MM.1S (cell line): ENCODE results near the gene ROMO1.
"Not testable (repeated sequence)": the region's sequence is repeated elsewhere in the genome, so short reads cannot be mapped to it uniquely, and the experiment has no call there.

ENCODE experiments used
- DNase-seq: peaks from one replicate; pipeline ENCODE4 v3.0.0-alpha.2; 2015
- H2AFZ ChIP-seq: fragments of 300-600 bp; sonication (generic); 2 replicates; pipeline ENCODE4 v1.6.0; 2016; ENCODE audit warnings: antibody characterized with exemption, low read length
- H3F3A ChIP-seq: fragments of 300-600 bp; sonication (generic); 2 replicates; pipeline ENCODE4 v1.6.1; 2016; ENCODE audit warnings: mild to moderate bottlenecking, antibody characterized with exemption, low read length, moderate library complexity, mixed read lengths; ENCODE audit not compliant: insufficient read depth
- H3K27ac ChIP-seq: fragments of 300-600 bp; sonication (generic); 2 replicates; pipeline ENCODE4 v1.5.1; 2016; ENCODE audit warnings: mild to moderate bottlenecking, low read length
- H3K27me3 ChIP-seq: fragments of 300-600 bp; sonication (generic); replicated peaks from 2 replicates; pipeline ENCODE4 v1.6.0; 2016; ENCODE audit warnings: low read length; ENCODE audit not compliant: insufficient read depth
- H3K36me3 ChIP-seq: fragments of 300-600 bp; sonication (generic); replicated peaks from 2 replicates; pipeline ENCODE4 v1.6.1; 2016; ENCODE audit warnings: mild to moderate bottlenecking, low read length, mixed read lengths; ENCODE audit not compliant: insufficient read depth
- H3K4me1 ChIP-seq: fragments of 300-600 bp; sonication (generic); 2 replicates; pipeline ENCODE4 v1.6.1; 2016; ENCODE audit warnings: low read length, mixed read lengths
- H3K4me2 ChIP-seq: fragments of 300-600 bp; sonication (generic); 2 replicates; pipeline ENCODE4 v1.6.0; 2016; ENCODE audit warnings: low read depth, low read length
- H3K4me3 ChIP-seq: fragments of 300-600 bp; sonication (generic); 2 replicates; pipeline ENCODE4 v1.5.1; 2016; ENCODE audit warnings: low read length, mixed read lengths
- H3K79me2 ChIP-seq: fragments of 300-600 bp; sonication (generic); 2 replicates; pipeline ENCODE4 v1.6.1; 2016; ENCODE audit warnings: mixed run types, low read length, mixed read lengths
- H3K9ac ChIP-seq: fragments of 300-600 bp; sonication (generic); 2 replicates; pipeline ENCODE4 v1.6.1; 2016; ENCODE audit warnings: low read length, mixed read lengths
- H3K9me2 ChIP-seq: fragments of 300-600 bp; sonication (generic); replicated peaks from 2 replicates; pipeline ENCODE4 v1.6.1; 2016; ENCODE audit warnings: mild to moderate bottlenecking, low read length, mixed read lengths; ENCODE audit not compliant: insufficient read depth
- H3K9me3 ChIP-seq: fragments of 300-600 bp; sonication (generic); replicated peaks from 2 replicates; pipeline ENCODE4 v1.6.1; 2016; ENCODE audit warnings: mild to moderate bottlenecking, low read length, mixed read lengths; ENCODE audit not compliant: insufficient read depth
- H4K20me1 ChIP-seq: fragments of 300-600 bp; sonication (generic); 2 replicates; pipeline ENCODE4 v1.6.1; 2016; ENCODE audit warnings: mild to moderate bottlenecking, low read length, moderate library complexity, mixed read lengths; ENCODE audit not compliant: insufficient read depth
- EZH2 ChIP-seq: fragments of 300-600 bp; sonication (generic); optimal IDR thresholded peaks from 2 replicates; pipeline ENCODE3; 2017; ENCODE audit warnings: low read depth, mild to moderate bottlenecking, antibody characterized with exemption, low read length, mixed read lengths
- EZH2phosphoT487 ChIP-seq: fragments of 300-600 bp; sonication (generic); IDR thresholded peaks from 2 replicates; pipeline ENCODE4 v1.6.1; 2018; ENCODE audit warnings: antibody characterized with exemption, low read length
- TF ChIP-seq, protein P1 (sequence below): fragments of 300-600 bp; sonication (generic); IDR thresholded peaks from 2 replicates; pipeline ENCODE4 v1.5.1; 2016; ENCODE audit warnings: antibody characterized with exemption, low read length, mixed read lengths

ROMO1 gene

DNA sequence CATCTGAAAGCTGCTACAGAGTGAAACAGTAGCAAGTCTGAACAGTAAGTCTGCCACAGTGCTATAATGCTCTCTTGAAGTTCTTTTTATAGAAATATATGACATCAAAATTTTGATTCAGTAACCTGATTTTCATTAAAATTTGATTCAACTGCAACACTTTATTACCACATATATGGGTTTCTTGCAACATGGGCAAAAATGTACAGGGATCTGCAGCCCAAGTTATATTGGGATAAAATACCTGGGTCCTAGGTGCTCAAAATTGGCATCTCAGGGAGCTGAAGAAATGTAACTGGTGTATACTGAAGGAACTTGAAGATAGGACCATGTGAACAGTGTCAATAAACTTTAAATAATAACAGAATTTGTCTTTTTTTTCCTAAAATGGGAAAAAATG lies 10.8 kb downstream of the ROMO1 start:
- no peak overlapping the region for H3K9ac ChIP-seq

DNA sequence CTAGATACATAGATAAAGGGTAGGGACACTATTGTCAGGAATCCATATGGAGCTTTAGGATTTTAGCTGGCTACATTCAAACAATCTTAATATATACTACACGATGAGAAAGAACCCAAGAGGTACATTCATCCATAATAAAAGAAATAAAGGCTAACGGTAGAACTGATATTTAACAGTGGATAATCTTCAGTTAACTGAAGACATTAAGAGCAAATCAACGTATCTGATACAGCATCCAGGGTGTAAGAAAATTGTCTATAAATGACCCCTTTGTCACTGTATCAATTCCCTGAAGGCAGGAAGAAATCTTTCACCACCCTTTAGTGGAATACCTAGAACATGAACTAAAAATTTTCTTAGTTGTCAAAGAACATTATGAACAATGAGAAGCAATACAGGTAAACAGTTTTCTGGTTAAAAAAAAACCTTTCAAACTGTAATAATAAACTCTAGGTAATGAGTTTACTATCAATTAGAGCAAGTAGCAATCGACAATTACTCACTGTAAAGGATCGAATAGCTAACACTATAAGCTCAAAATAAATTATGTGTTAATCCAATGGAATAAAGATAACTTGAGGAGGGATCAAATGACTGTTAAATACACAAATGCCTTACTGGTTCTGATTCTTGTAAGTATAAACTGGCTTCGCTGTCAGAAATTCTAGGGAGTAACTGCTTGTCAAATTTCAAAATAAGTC lies 11.8 kb downstream of the ROMO1 start:
- Histone ChIP-seq H3K79me2 (peaks cover 94% of the 10 kb centered on the region), H3K36me3 (peaks cover 45% of the 10 kb centered on the region), H3K4me1 (no peaks in the 10 kb centered on the region; the same call in 1 of the 2 replicates), H3F3A (peaks cover 21% of the 10 kb centered on the region), H3K9me2 (no peaks in the 10 kb centered on the region), H3K9ac (no peak overlapping the region), H2AFZ (no peak overlapping the region), H3K27me3 (no peaks in the 10 kb centered on the region), H3K27ac (no peak overlapping the region), H3K4me3 (no peak overlapping the region), H3K9me3 (no peaks in the 10 kb centered on the region), H3K4me2 (no peak overlapping the region), H4K20me1 (peaks cover 45% of the 10 kb centered on the region)
- no peak for DNase-seq
- TF ChIP-seq EZH2phosphoT487 (no peak), EZH2 (no peak)
- TF ChIP-seq, protein P1, sequence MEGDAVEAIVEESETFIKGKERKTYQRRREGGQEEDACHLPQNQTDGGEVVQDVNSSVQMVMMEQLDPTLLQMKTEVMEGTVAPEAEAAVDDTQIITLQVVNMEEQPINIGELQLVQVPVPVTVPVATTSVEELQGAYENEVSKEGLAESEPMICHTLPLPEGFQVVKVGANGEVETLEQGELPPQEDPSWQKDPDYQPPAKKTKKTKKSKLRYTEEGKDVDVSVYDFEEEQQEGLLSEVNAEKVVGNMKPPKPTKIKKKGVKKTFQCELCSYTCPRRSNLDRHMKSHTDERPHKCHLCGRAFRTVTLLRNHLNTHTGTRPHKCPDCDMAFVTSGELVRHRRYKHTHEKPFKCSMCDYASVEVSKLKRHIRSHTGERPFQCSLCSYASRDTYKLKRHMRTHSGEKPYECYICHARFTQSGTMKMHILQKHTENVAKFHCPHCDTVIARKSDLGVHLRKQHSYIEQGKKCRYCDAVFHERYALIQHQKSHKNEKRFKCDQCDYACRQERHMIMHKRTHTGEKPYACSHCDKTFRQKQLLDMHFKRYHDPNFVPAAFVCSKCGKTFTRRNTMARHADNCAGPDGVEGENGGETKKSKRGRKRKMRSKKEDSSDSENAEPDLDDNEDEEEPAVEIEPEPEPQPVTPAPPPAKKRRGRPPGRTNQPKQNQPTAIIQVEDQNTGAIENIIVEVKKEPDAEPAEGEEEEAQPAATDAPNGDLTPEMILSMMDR = no peak

More for the DNA sequence above, 10.8 kb downstream of the ROMO1 start:
- Histone ChIP-seq H3K27ac (no peak overlapping the region), H3K9me2 (no peaks in the 10 kb centered on the region), H3K9me3 (no peaks in the 10 kb centered on the region), H3K79me2 (peaks cover 94% of the 10 kb centered on the region), H2AFZ (no peak overlapping the region), H3K36me3 (peaks cover 40% of the 10 kb centered on the region), H3K27me3 (no peaks in the 10 kb centered on the region), H4K20me1 (peaks cover 43% of the 10 kb centered on the region), H3K4me1 (no peaks in the 10 kb centered on the region), H3K4me2 (no peak overlapping the region), H3F3A (peaks cover 27% of the 10 kb centered on the region), H3K4me3 (no peak overlapping the region)
- no peak for DNase-seq
- TF ChIP-seq, protein P1 = no peak
- TF ChIP-seq EZH2phosphoT487 (no peak), EZH2 (no peak)

DNA sequence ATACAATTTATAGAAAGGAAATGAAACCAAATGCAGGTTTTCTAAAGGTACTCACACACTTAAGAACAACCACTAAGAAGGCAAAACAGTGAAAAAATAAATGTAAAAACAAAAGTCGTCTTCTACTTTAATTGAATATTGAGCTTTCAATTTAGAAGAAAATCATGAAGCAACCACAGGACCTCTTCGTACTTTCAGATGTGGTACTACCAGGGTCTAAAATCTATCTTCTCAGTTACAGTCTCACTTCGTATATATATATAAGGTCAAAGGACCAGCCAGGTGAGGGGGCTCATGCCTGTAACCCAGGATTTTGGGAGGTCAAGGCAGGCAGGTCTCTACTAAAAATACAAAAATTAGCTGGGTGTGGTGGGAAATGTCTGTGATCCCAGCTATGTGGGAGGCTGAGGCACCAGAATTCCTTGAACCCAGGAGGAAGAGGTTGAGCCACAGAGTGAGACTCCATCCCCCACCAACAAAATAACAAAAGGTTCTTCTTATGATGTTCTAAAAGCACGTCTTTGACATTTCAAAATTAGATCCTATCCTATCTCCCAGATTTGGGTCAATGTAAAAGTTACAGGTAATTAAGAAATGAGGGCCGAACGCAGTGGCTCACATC lies 12.5 kb downstream of the ROMO1 start:
- Histone ChIP-seq H3K9me3 (no peaks in the 10 kb centered on the region), H3F3A (peaks cover 21% of the 10 kb centered on the region), H4K20me1 (peaks cover 45% of the 10 kb centered on the region), H2AFZ (no peak overlapping the region), H3K79me2 (peaks cover 94% of the 10 kb centered on the region), H3K9me2 (no peaks in the 10 kb centered on the region), H3K4me2 (no peak overlapping the region), H3K27me3 (no peaks in the 10 kb centered on the region), H3K27ac (no peak overlapping the region), H3K4me1 (no peaks in the 10 kb centered on the region; the same call in 1 of the 2 replicates), H3K9ac (no peak overlapping the region), H3K36me3 (peaks cover 39% of the 10 kb centered on the region), H3K4me3 (no peak overlapping the region)
- no peak for TF ChIP-seq EZH2phosphoT487
- TF ChIP-seq EZH2 = no peak
- TF ChIP-seq, protein P1 = no peak
- no peak for DNase-seq

DNA sequence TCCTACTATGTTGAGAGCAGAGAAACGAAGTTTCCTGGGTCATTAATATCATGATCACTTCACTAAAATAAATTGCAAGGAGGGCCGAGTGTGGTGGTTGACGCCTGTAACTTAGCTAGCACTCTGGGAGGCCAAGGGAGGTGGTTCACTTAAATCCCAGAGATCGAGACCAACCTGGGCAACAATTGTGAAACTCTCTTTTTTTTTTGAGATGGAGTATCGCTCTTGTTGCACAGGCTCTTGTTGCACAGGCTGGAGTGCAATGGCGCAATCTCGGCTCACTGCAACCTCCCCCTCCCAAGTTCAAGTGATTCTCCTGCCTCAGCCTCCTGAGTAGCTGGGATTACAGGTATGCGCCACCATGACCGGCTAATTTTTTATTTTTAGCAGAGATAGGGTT lies 13.9 kb downstream of the ROMO1 start:
- H3K9me3 ChIP-seq, H3K9me2 ChIP-seq, H3K9ac ChIP-seq, H2AFZ ChIP-seq, H3K4me2 ChIP-seq, DNase-seq, H3K27me3 ChIP-seq, H3K27ac ChIP-seq, H3K4me3 ChIP-seq, H3K4me1 ChIP-seq: not testable (repeated sequence)
- H4K20me1 ChIP-seq = peaks cover 55% of the 10 kb centered on the region
- H3K79me2 ChIP-seq = peaks cover 97% of the 10 kb centered on the region
- H3K36me3 ChIP-seq = peaks cover 39% of the 10 kb centered on the region
- peaks cover 26% of the 10 kb centered on the region for H3F3A ChIP-seq
